Kidney (tissue), 14 donors: Measurements from ENCODE around the gene GAS6. TPM values are rescaled to one million over a fixed set of nuclear protein-coding genes. Genes with fewer than 3 reads are reported as not detected.
A peak's percentile ranks its signal among the peaks of the same experiment; 100 is the strongest.
"Not testable (repeated sequence)": the region's sequence is repeated elsewhere in the genome, so short reads cannot be mapped to it uniquely, and the experiment has no call there.

ENCODE experiments used
- DNase-seq, 5 donors: peaks; one replicate each; pipeline ENCODE4 v3.0.0-alpha.2; 2013 to 2020
- FAIRE-seq: peaks from 2 replicates; lab custom pipeline; 2012; peaks lifted over from hg19 to GRCh38; lab: Jason Lieb, UNC
- H3K27ac ChIP-seq, 2 donors: one replicate each; pipeline ENCODE4 v1.7.0; 2013; ENCODE audit warnings: low read depth in 2 of 2, low read length in 2 of 2, inconsistent platforms in 1 of 2
- H3K27me3 ChIP-seq: one replicate; pipeline ENCODE4 v1.7.1; 2013; ENCODE audit warnings: low read length, inconsistent platforms; ENCODE audit not compliant: control insufficient read depth, insufficient read depth
- H3K36me3 ChIP-seq, 3 donors: one replicate each; pipeline versions ENCODE4 v1.7.0 to v1.7.1; 2013; ENCODE audit warnings: low read length in 3 of 3, control low read depth in 1 of 3, inconsistent platforms in 1 of 3; ENCODE audit not compliant: insufficient read depth in 3 of 3, control insufficient read depth in 2 of 3
- H3K4me1 ChIP-seq, 3 donors: one replicate each; pipeline versions ENCODE4 v1.7.0 to v1.7.1; 2013; ENCODE audit warnings: low read length in 3 of 3, inconsistent platforms in 1 of 3, low read depth in 1 of 3; ENCODE audit not compliant: control insufficient read depth in 2 of 3, insufficient read depth in 2 of 3
- H3K4me3 ChIP-seq, 3 donors: one replicate each; pipeline versions ENCODE4 v1.7.0 to v1.8.1; 2013; ENCODE audit warnings: low read length in 3 of 3, control low read depth in 1 of 3, inconsistent platforms in 1 of 3
- H3K9ac ChIP-seq, 3 donors: one replicate each; pipeline versions ENCODE4 v1.7.0 to v1.7.1; 2013; ENCODE audit warnings: low read length in 3 of 3, control low read depth in 1 of 3, inconsistent platforms in 1 of 3
- H3K9me3 ChIP-seq, 3 donors: one replicate each; pipeline versions ENCODE4 v1.7.0 to v1.7.1; 2013; ENCODE audit warnings: low read length in 3 of 3, control low read depth in 1 of 3, inconsistent platforms in 1 of 3; ENCODE audit not compliant: control insufficient read depth in 2 of 3, insufficient read depth in 1 of 3
- intact Hi-C: fragments of 100-400 bp; cut with DNase I; formaldehyde crosslinking; loops from one replicate; pipeline ENCODE4 v1.11.1; 2022
- polyA plus RNA-seq: library from polyadenylated mRNA; stranded (reverse); fragments of 350-450 nt; fragmentation: Illumina TruSeq; extraction: RNeasy Lipid Tissue Mini Kit (QIAGEN cat#74804); gene quantifications from one replicate; pipeline ENCODE4 v1.2.3, GENCODE V29; 2014; ENCODE audit warnings: low read depth, low replicate concordance; ENCODE audit not compliant: insufficient read depth
- total RNA-seq: library from RNA; stranded (reverse); fragmentation: NEBNext Ultra II Directional; extraction: Animal tissue kit (Norgen Biotek cat#: 25700); gene quantifications from one replicate; pipeline ENCODE4 v1.2.1, GENCODE V29; 2021
- TF ChIP-seq, protein P1 (sequence below): IDR thresholded peaks from 3 replicates; pipeline ENCODE4 v1.5.1; 2012; ENCODE audit warnings: mild to moderate bottlenecking, moderate library complexity, borderline replicate concordance; ENCODE audit not compliant: insufficient read depth; ENCODE audit errors: extremely low read depth
- donor health status: control.
- donor health status: control.
- donor health status: control.
- donor health status: control.
- donor health status: control.
- donor health status: DM: yes; HTN: yes; CAD: no.
- donor health status: Normal renal cell carcinoma (clear cell type).

GAS6 gene
- total and polyA plus RNA-seq, 2 donors from 2014 or later, result 83.5 to 135 TPM

DNA sequence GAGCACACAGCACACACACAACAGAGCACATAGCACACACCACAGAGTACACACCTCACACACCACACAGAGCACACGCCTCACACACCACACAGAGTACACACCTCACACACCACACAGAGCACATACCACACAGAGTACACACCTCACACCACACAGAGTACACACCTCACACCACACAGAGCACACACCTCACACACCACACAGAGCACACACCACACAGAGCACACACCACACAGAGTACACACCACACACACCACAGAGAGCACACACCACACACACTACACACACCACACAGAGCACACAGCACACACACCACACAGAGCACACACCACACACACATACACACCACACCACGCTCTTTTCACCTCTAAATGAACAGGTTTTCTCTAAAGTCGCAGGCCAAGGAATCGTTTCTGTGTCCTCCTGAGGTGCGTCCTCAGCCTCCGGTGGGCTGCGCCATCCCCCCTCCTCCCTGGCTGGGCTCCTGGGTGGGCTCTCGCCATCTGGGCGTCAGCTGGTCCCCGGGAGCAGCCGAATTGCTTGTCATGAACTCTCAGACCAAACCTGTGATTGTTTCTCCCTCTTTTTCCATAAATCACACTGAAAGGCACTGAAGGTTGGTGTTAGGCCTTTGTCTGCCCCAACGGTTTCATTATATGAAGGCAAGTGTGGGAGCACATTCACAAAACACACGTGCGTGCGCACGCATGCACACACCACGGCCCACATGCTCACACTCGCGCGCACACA is 67.5 kb downstream of the GAS6 start:
- FAIRE-seq (no peak), DNase-seq (peak in 1 of 5 donors; percentile 31)
- peaks cover 0 to 3% (median 0%) of the 10 kb centered on the region in 3 donors for H3K9me3 ChIP-seq
- TF ChIP-seq, protein P1, sequence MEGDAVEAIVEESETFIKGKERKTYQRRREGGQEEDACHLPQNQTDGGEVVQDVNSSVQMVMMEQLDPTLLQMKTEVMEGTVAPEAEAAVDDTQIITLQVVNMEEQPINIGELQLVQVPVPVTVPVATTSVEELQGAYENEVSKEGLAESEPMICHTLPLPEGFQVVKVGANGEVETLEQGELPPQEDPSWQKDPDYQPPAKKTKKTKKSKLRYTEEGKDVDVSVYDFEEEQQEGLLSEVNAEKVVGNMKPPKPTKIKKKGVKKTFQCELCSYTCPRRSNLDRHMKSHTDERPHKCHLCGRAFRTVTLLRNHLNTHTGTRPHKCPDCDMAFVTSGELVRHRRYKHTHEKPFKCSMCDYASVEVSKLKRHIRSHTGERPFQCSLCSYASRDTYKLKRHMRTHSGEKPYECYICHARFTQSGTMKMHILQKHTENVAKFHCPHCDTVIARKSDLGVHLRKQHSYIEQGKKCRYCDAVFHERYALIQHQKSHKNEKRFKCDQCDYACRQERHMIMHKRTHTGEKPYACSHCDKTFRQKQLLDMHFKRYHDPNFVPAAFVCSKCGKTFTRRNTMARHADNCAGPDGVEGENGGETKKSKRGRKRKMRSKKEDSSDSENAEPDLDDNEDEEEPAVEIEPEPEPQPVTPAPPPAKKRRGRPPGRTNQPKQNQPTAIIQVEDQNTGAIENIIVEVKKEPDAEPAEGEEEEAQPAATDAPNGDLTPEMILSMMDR, result no peak
- H3K36me3 ChIP-seq, result no peaks in the 10 kb centered on the region
- intact Hi-C loops, result no loop called here
- no peaks in the 10 kb centered on the region for H3K4me1 ChIP-seq
- no peak overlapping the region for H3K27ac ChIP-seq
- H3K27me3 ChIP-seq, result peaks cover 2% of the 10 kb centered on the region
- H3K9ac ChIP-seq, result no peak overlapping the region
- no peak overlapping the region for H3K4me3 ChIP-seq

DNA sequence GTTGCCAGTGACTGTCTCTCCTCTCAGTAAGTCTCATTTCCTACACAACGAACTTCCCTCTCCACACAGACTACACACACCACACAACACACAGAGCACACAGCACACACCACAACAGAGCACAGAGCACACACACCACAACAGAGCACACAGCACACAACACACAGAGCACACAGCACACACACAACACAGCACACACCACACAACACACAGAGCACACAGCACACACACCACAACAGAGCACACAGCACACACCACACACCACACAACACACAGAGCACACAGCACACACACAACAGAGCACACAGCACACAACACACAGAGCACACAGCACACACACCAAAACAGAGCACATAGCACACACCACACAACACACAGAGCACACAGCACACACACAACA is 68.5 kb downstream of the GAS6 start:
- H3K36me3 ChIP-seq, H3K9me3 ChIP-seq, H3K4me1 ChIP-seq, H3K4me3 ChIP-seq, DNase-seq, H3K9ac ChIP-seq, FAIRE-seq, intact Hi-C loops, H3K27me3 ChIP-seq, H3K27ac ChIP-seq: not testable (repeated sequence)

DNA sequence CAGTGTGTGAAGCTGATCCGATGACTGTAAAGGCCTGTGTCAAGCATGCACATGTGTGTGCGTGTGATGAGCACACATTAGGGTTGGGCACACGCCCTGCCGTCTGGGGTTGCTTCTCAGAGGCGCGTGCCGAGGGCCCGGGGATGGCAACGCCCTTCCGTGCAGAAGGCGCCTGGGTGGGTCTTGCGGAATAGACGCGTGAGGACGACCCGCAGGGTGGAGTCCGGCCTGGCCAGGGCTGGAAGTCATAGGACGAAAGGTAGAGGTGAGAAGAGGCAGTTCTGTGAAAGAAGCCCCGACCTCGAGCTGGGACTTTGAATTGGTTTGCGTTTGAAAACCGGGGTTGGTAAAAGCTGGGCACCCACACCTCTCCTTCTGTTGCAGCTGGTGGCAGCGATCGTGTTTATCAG is 69.1 kb downstream of the GAS6 start:
- Histone ChIP-seq H3K9me3 (peaks cover 0 to 3% (median 0%) of the 10 kb centered on the region in 3 donors), H3K27ac (no peak overlapping the region), H3K4me3 (no peak overlapping the region), H3K27me3 (peaks cover 2% of the 10 kb centered on the region), H3K9ac (no peak overlapping the region), H3K36me3 (no peaks in the 10 kb centered on the region), H3K4me1 (no peaks in the 10 kb centered on the region)
- no peak for FAIRE-seq
- TF ChIP-seq, protein P1, result no peak
- intact Hi-C loops, result no loop called here
- DNase-seq, result peak in 2 of 5 donors; percentile 14 to 76

DNA sequence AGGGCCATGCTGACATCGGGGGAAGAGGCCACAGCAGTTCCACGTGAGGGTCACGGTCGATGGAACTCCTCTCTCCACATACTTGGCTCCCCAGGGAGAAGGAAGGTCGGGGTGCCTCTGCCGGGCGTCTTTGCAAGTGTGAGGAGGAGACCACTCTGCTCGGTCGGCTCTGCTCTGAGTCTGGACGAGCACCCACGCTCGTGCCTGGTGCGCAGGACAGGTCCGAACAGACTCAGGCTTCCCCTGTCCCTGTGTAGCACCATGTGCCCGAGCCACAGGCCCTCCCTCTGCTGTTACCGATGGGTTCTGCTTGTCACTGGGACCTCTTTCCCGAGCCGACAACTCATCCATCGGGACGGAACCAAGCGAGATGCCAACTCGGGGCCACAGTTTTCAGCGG is 69.8 kb downstream of the GAS6 start:
- TF ChIP-seq, protein P1, result no peak
- Histone ChIP-seq H3K4me1 (no peaks in the 10 kb centered on the region), H3K27ac (no peak overlapping the region), H3K4me3 (no peak overlapping the region), H3K9ac (no peak overlapping the region), H3K9me3 (peaks cover 0 to 3% (median 0%) of the 10 kb centered on the region in 3 donors), H3K27me3 (peaks cover 2% of the 10 kb centered on the region), H3K36me3 (no peaks in the 10 kb centered on the region)
- FAIRE-seq, result no peak
- intact Hi-C loops, result no loop called here
- peak in 1 of 5 donors; percentile 28 for DNase-seq
